Tibial nerve (tissue), 4 donors: ENCODE data around the gene PPP2R3A.

ENCODE experiments used
- EP300 ChIP-seq, 2 donors: sonication (generic); formaldehyde crosslinking; IDR thresholded peaks; one replicate each; pipeline ENCODE4 v1.6.1; 2017; ENCODE audit warnings: antibody characterized with exemption in 2 of 2, mild to moderate bottlenecking in 1 of 2
- POLR2A ChIP-seq, 2 donors: fragments of 450-650 bp; IDR thresholded peaks; one replicate each; pipeline ENCODE4 v1.6.1; 2017; ENCODE audit warnings: antibody characterized with exemption in 2 of 2, mild to moderate bottlenecking in 2 of 2, moderate library complexity in 2 of 2
- TF ChIP-seq, protein P1 (sequence below), 5 experiments: fragments of 200-600 bp in 3 of 5; fragments of 450-650 bp in 2 of 5; sonication (generic) in 3 of 5; IDR thresholded peaks; one replicate each; pipeline ENCODE4 v1.5.1; 2016 to 2019; ENCODE audit warnings: antibody characterized with exemption in 5 of 5, mild to moderate bottlenecking in 3 of 5, moderate library complexity in 2 of 5

GRCh38 chr3:136069933-136070332 lies 104.4 kb downstream of the PPP2R3A start:
- TF ChIP-seq EP300 (IDR thresholded peaks at IDR 0.05): no peak
- TF ChIP-seq, protein P1, sequence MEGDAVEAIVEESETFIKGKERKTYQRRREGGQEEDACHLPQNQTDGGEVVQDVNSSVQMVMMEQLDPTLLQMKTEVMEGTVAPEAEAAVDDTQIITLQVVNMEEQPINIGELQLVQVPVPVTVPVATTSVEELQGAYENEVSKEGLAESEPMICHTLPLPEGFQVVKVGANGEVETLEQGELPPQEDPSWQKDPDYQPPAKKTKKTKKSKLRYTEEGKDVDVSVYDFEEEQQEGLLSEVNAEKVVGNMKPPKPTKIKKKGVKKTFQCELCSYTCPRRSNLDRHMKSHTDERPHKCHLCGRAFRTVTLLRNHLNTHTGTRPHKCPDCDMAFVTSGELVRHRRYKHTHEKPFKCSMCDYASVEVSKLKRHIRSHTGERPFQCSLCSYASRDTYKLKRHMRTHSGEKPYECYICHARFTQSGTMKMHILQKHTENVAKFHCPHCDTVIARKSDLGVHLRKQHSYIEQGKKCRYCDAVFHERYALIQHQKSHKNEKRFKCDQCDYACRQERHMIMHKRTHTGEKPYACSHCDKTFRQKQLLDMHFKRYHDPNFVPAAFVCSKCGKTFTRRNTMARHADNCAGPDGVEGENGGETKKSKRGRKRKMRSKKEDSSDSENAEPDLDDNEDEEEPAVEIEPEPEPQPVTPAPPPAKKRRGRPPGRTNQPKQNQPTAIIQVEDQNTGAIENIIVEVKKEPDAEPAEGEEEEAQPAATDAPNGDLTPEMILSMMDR (IDR thresholded peaks at IDR 0.05): no peak
- TF ChIP-seq POLR2A (IDR thresholded peaks at IDR 0.05): no peak
